ENCODE data around the gene DIO1.
A peak's percentile ranks its signal among the peaks of the same experiment; 100 is the strongest.
"Not testable (repeated sequence)": the region's sequence is repeated elsewhere in the genome, so short reads cannot be mapped to it uniquely, and the experiment has no call there.

The DIO1 gene

DNA sequence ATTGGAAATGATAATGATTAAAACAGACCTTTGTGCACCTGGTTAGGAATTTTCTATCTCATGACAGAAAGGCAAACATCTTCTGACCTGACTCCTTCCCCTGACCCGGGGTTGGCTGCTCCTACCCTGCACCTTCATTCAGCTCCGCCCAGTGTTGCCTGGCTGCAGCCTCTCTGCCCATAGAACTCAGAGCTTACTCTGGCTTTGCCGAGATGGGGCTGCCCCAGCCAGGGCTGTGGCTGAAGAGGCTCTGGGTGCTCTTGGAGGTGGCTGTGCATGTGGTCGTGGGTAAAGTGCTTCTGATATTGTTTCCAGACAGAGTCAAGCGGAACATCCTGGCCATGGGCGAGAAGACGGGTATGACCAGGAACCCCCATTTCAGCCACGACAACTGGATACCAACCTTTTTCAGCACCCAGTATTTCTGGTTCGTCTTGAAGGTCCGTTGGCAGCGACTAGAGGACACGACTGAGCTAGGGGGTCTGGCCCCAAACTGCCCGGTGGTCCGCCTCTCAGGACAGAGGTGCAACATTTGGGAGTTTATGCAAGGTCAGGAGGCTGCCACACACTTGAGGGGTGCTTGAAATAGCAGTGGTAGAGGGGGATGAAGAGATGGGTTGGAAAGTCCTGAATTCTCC lies at the start of gene DIO1:
DIO1 (plus strand) TSS at position 189 of the 638 bp plus-strand sequence; CDS start at position 213, 24 bp downstream.
- DNase-seq: no peak

DNA sequence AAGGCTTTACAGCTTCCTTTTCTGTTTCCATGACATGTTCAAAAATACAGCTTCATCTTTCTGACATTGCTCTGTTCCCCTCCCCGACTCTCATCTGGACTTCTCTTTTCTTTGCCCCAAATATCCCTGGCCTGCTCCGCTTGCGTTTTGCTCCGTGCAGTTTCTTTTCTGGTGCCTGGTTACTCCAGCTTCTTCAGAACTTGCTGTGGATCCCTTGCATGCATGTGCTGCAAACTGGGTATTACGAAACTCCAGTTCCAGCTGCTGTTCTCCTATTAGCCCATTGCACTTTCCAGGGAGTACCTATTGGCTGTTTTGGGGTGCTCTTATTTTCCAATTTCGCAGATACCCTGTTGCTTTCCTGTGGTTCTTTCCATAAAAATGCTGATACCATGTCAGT lies 46.0 kb upstream of the DIO1 start:
- DNase-seq: no peak

DNA sequence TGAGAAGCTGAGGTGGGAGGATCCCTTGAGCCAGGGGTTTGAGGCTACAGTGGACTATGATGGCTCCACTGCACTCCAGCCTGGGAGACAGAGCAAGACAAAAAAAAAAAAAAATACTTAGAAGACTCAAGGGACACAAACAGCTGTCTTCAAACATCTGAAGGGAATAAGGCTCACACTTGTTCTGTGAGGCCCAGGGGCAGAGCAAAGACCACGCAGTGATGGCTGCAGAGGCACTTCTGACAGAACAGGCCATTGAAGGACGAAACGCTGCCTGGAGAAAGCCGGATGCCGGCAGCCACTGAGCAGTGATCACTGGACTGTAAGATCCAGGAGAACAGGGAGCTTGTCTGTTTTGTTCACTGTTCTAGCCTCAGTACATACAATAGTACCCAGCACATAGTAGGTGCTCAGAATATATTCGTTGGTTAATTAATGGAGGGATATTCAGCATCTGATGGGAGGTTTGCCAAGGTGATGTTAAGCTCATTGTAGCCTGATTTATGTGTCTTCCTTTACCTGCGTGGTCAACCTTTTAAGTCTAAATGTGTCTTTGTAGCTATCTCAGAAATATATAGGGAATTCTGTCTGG lies 43.8 kb upstream of the DIO1 start:
- DNase-seq: no peak

DNA sequence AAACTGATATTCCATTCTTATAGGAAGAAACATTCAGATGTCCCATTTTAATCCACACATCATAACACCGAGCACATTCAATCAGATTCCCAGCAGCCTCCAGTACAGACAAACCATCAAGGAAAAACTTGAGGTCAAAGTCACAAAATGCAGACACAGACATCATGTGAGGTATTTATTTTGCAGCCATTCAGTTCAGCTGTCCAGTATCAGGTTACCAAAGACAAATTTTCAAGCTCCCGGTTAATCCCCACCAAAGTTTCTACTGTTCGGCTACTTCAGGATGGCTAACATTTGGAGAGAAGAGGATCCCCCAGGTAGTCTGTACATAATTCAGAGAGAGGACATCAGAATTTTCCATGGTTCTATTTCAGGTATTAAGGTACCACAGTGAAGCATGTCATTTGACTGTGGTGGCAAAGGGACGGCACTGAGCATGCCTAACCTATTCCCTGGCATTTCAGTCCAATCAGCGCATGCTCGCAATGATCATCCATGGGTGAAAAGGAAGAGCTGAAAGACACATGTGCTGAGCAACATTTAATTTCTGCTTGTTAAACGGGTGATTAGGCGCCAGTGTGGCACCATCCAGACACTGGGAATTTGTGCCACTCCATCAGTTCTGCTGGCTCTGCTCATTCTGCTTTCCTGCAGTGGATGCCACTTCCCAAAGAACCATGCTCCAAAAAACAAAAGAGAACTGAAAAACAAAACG lies 42.3 kb upstream of the DIO1 start:
- no peak for DNase-seq

DNA sequence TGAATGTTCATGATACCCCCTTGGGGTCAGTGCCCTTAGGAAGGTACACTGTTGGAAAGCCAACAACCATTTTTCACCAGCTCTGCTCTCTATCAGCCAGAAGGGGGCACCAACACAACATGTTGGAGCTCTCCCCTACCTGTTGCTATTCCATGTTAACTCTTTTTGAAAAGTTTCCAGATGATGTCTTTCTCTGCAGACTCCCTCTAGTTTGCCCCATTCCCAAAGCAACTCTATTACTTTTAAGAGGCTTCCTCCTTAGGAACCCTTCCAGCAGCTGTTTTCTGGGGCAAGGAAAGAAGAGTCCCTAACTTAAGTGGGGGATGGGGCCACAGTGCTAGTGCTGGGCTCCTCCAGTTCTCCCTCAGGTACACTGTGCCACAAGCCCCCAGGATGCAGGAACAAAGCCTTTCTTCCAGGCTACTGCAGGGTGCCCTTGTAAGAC lies 33.0 kb upstream of the DIO1 start:
- DNase-seq: peak; percentile 32

DNA sequence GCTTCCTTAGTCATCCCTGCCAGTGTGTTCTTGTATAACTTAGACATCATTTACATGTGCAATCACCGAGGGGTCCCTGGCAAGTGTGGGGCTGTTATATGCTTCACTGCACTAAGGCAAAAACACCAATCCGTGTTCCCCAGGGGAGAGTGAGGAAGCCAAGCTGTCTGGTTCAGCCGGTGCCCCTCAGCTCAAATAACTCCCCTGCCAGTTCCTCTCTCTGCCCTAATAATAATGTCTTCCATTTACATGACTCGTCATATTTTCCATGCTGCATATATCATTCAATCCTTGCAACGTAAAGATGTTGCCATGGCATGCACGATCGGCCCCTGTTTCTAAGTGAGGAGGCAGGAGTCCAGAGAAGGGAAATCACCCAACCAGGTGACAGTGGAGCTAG lies 31.5 kb upstream of the DIO1 start:
- DNase-seq: peak; percentile 8

DNA sequence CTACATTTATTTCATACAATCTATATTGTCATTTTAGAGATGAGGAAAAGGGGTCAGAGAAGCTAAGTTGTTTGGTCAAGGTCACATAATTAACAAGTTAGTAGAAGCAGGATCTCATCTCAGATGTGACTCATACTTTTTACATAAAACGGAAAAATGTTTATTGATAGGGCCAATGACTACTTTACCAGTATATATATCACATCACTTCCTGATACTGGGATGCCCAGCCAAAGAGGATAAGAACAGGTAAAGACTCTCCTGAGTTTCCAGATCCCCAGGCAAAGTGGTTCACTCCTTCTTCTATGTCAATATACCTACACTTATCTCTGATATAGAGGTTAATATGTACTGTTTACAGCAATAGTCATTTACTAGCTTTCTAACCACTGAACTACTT lies 25.4 kb upstream of the DIO1 start:
- DNase-seq: no peak

DNA sequence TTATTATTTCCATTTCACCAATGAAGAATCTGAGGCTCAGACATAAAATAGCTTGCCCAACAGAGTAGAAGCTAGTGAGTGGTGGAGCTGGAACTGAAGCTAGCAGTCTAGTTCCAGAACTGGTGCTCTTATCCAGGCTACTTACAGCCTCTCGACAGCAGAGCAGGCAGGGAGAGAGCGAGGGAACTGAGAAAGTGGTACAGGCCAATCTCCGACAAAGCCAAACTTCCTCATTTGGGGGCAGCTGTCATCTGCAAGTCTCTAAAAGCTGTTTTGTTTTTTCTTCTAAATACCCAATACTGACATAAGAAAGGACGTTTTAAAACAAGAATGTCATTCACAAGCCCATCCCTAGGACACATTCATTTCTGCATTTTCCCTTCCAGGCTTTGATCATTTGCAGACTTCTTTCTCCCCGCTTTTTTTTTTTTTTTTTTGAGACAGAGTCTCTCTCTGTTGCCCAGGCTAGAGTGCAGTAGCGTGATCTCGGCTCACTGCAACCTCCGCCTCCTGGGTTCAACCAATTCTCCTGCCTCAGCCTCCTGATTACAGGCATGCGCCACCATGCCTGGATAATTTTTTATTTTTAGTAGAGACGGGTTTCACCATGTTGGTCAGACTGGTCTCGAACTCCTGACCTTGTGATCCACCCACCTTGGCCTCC lies 24.4 kb upstream of the DIO1 start:
- no peak for DNase-seq

DNA sequence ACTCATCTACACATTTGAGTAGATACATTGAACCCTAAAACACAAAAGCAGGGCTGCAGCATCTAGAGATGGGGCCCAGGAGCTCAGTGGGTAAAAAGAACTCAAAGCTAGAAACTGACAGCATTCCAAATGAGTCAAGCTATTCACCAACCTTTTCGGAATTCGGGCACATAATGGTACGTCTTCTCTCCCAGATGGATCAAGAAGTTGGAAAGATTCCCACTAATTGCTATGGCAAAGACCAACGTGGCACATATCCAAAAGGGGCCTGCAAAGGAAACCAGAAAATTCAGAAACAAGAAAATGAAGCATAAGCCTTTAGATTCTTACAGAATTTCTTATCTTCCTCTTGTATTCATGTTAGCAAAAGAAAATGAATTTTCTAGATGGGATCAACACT lies 22.8 kb upstream of the DIO1 start:
- no peak for DNase-seq

DNA sequence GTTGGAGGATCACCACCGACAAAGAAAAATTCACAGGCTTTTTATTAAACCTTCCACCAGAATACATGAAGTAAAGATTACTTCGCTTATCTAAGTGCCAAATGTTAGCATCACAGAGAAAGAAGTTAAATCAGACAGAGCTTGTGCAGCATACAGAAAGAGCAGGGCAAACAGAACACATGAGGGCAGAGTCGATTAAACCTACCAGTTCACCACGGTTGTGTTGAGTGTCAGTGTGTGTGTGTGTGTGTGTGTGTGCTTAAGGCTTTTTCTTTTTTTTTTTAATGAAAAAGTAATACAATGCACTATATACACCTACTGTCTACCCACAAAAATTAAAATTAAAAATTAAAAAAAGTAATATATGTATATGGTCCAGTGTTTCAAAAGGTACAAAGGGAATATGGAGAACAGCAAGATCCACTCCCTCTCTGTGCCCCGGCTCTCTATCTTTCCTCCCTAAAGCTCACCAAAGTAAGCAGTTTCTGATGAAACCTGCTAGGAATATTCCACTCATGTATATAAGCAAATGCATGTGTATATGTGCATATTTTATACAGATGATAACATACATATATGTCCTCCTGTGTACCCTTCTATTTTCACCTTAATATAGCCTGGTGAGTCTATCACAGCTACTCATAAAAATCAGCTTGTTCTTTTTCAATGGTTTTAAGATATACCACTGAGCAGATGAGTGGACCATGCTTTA lies 22.1 kb upstream of the DIO1 start:
- DNase-seq: no peak

DNA sequence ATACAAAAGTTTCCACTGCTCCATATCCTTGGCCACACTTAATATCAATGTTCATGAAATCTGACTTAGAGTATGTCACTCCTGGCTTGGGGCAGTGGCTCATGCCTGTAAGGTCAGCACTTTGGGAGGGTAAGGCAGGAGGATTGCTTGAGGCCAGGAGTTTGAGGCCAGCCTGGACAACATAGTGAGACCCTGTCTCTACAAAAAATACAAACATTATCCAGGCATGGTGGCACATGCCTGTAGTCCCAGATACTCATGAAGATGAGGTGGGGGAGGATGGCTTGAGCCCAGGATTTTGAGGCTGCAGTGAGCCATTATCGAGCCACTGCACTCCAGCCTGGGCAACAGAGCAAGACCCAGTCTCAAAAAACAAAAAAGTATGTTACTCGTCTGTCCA lies 18.8 kb upstream of the DIO1 start:
- DNase-seq: not testable (repeated sequence)

DNA sequence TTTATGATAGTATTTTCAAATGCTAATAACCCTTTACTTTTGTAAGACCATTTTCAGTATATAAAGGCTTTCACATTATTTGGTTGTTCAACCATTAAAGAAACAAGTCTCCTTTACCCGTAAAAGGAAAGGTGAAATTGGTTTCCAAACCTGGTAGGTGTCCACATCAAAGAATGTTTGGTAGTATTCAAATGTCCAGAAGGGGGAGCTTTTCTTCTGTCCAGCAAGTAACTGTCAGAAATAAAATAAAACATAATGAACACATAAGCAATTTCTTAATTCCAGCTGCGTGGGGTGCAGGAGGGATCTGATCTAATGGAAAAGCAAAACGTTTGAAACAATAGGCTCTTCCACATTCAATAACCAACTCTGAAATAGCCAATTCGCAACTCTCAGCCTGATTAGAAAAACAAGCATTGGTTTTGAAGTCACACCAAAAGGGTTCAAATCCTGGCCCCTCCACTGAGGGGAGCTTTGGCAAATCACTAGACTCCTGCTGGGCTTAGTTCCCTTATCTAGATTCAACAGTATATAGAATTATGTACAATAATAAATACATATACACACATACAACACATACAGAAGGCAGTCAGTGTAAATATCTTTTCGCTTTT lies 15.4 kb upstream of the DIO1 start:
- peak; percentile 40 for DNase-seq

DNA sequence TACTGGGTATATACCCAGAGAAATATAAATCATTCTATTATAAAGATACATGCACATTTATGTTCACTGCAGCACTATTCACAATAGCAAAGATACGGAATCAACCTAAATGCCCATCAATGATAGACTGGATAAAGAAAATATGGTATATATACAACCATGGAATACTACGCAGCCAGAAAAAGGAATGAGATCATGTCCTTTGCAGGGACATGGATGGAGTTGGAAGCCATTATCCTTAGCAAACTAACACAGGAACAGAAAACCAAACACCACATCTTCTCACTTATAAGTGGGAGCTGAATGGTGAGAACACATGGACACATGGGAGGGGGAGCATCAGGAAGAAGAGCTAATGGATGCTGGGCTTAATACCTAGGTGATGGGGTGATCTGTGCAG lies 12.1 kb upstream of the DIO1 start:
- DNase-seq: not testable (repeated sequence)

DNA sequence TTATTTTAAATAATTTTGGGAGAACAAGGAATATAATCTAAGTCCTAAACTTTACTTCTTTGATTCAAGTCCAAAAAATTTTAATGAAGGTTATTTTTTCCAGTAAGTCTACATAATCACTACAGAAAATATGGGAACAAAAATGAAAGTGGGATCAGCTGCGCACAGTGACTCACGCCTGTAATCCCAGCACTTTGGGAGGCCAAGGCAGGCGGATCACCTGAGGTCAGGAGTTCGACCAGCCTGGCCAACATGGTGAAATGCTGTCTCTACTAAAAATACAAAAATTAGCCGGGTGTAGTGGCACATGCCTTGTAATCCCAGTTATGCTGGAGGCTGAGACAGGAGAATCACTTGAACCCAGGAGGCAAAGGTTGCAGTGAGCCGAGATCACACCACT lies 10.4 kb upstream of the DIO1 start:
- not testable (repeated sequence) for DNase-seq

DNA sequence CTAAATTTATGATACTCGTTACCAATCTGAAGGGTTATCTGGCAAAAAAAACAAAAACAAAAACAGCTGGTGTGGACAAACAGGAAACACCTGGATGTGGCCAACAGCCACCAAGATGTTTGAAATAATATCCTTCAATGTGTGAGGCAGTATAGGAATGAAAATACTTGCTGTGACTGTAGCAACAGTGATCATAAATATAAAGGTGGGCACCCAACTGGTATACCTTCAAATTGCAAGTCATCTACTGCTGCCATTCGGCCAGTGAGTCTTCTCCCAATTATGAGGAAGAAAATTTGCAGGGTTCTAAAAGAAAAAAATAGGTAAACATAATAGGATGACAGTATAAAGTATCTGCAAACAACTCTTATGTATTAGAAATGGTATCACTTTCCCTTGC lies 5.3 kb upstream of the DIO1 start:
- DNase-seq: no peak

DNA sequence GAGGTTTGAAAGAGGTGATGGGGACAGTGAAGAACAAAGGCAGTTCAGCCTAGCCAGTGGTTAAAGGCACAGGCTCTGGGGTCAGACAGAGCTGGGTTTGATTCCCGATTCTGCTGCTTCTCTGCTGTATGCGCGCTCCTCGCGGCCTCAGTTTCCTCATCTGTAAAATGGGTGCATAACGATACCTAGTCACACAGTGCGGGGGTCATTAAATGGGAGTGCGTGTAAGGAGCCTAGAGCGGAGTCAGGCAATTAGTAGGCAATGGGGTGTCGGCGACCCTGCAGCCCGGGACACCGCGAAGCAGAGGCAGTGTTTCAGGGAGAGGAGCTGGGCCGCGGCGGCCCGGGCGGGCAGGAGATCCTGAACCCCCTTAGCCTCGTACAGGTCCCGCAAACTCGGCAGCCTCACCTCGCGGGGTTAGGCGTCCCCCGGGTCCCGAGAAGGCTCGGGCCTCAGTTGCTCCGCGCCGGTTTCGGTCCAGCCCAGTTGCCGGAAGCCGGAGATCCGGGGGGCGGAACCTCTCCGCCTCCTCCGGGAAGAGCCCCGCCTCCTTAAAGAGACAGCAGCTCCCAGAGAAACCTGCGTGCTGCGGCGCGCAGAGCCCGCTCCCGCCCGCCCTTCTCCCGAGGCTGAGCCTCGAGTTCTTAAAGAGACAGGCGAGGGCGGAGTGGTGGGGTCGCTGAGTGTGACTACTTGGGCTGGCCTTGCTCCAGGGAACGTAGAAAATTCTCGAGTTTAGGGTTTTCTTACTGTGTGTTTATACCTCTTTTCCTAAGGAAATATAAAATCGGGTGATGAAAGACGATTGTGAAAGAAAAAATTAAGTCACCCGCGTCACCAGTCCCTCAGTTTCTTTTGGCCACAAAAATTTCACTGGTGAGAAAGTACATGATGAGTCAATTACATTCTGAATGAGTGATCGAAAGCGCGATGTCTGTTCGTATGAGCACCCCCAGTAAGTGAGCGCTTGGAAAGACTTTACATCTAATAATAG lies 4.4 kb upstream of the DIO1 start, which contains the start of gene YIPF1:
YIPF1 (minus strand) TSS at position 494 of the 995 bp plus-strand sequence. CDS start 860 bp downstream, outside the sequence.
- DNase-seq: peak; percentile 78

DNA sequence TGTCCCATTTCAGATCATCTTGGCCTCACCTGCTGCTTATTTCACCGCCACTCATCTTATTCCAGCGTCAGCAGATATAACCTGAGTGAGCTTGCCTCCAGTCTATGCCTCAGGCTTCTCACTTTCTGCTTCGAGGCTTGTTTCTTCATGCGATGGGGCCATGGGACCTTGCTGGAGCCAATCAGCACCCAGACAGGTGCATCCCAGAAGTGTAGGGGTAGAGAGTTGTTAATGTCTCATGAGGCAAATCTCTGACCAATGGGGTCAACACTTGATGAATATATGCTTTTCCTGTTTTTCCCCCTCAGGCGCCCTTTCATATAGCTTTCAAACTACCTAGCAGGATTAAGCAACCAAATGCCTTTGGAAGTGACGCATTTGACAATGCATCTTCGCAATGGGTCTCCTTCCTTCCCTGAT lies 3.5 kb upstream of the DIO1 start:
- no peak for DNase-seq

DNA sequence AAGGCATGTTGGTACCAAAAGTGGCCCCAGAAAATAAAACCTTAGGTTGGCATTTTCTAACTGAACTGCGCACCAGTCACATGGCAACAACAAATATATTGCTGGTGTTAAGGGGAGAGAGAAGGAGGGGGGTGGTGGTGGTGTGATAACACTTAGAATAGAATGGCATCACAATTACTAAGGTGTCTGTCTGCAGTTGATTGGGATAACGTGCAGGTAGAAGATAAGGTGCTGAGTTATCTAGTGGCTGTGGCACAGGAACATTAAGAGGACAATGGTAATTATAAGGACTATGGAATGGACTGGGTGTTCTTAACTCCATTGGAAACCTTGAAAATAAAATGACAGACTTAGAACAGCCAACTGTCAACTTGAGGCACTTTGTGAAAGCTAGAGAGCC lies 3.0 kb upstream of the DIO1 start:
- DNase-seq: no peak

DNA sequence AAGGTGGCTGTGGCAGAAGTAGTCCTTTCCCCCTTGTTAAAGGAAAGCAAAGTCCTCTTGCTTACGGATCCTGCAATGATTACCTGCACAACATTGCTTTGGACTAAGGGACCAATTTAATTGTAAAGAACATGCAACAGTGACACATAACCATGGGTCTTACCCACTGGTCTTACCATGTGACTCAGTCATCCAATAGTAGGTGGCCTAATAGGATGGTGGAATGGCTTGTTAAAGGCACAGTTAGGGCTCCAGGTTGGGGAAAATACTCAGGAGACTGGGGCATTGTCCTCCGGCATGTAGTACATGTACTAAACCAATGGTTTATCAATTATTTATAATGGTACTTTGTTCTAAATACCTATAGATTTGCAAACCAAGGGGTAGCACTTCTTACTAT lies 2.3 kb upstream of the DIO1 start:
- DNase-seq: no peak

DNA sequence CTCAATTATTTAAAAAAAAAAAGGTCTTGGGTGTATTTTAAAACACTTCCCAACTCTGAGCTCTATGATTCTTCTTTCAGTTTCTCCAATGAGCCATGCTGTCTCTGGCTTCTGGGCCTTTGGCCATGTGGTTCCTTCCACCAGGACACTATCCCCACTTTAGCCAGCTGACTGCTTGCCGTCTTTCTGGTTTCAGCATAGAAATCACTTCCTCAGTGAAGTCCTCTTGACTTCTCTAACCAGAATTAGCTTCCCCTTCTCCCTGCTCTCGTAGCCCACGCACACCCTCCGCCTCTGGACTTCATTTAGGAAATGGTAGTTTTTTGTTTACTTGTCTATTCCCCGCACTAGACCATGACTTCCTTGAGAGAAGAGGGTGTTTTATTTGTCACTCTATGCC lies 1.1 kb upstream of the DIO1 start:
- no peak for DNase-seq

DNA sequence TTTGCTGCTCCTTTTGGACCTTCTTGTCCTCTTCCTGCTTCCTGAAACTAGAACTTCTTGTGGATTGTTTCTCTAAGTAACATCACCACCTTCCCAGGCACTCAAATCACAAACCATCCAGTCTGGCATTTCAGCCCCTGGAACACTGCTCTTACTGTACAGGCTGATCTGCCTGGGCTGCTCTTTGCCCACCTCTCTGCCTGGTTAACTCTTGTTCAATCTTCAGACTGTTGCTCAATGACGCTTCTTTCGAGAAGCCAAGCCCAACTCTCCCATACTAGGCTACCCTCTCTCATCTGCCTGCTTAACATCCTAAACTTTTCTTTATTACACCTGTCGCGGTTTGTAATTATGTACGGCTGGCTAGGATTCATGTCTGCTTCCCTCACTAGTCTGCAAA lies 657 bp downstream of the DIO1 start:
- DNase-seq: no peak
